GM11168 (cell line): ENCODE data around the gene FBXO36.
"Not testable (repeated sequence)": the region's sequence is repeated elsewhere in the genome, so short reads cannot be mapped to it uniquely, and the experiment has no call there.

ENCODE experiments used
- in situ Hi-C: fragments of 300-500 bp; cut with MboI; formaldehyde crosslinking; loops from one replicate; pipeline ENCODE4 v1.12.0; 2022; ENCODE audit warnings: low sequenced_read_pairs; ENCODE audit not compliant: unreplicated experiment

The FBXO36 gene

DNA sequence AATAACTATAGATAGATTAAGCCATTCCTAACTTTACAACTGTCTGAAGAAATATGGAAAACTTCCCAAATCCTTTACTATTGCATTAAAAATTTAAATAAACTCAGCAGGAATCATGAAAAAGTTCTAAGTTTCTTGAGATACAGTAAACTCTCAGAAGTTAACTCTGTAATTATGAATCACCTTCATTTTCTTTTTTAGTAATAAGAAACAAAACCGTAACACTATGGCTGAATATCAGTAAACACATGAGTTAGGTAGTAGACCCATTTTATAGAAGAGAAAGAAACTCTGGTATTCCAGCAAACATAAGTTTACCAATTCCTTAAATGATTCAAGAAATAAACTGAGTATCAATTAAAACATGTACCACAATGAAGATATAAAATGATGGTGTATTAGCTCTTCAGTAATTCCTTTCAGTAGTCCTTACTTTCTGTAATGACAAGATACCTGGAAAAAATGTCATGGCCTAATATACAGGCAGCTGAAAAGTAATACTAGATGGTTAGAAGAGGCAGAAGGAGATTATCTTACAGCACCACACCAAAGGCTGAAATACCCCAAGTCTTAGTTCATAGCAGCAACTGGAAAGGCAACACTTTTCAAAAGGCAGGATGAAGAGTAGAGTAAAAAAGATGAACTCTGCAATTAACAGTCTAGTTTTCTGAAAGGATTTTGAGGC lies 12.0 kb upstream of the FBXO36 start:
- in situ Hi-C loops, result no loop called here

DNA sequence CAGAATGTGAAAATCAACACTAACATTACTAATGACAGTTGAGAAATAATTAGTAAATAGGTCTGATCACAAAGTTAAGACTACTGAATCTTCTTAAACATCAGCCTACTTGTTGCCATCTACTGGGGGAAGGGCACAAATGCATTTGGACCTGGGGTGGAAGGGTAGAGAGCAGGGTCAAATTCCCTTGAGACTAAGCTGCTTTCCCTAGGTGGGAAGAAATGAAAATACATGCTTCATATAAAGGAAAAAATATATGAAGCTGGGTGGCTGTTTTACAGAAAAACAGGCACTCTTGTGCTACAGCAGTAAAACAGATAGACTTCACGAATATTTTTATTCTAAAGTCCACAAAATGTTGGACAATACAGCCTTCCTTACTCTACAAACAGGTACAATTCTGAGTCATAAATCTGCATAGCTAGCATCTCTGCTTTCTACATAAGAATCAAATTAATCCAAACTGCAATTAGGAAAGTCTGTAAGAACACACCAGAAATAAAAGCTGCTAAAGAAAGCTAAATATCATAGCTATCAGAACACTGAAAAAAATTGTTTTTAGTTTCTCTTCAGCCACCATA lies 11.4 kb upstream of the FBXO36 start:
- in situ Hi-C loops, result no loop called here

DNA sequence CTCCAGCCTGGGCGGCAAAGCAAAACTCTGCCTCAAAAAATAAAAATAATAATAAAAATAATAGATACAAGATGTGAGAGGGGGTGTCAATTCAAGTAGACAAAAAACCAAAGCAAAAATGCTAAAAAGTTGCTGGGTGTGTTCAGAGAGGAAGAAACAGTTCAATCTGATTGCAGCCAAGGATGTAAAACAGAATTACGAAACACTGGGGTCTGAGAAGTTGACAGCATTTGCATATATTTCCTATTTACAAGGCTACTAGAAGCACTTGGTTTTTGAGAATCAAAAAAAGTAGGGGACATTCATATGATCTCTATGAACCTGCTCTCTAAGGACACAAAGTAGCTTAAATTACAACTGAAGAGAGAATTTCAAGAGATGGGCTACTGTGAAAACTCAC lies 8.1 kb upstream of the FBXO36 start:
- in situ Hi-C loops, result no loop called here

DNA sequence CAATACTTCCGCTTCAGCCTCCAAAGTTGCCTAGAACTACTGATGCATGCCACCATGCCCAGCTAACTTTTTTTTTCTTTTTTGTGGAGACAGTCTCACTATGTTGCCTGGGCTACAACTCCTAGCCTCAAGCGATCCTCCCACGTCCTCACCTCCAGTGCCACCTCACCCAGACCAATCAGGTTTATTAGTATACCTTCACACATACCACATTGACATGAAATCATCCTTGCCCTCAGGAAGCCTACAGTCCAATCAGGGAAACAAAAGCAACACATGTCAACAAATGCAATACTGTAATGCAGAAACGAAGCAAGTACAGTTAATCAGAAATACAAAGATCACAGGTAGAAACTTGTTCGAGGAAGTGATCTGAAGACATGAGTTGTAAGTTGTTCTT lies 4.5 kb upstream of the FBXO36 start:
- in situ Hi-C loops, result no loop called here

GRCh38 chr2:229920011-229920641 lies 2.2 kb upstream of the FBXO36 start:
- in situ Hi-C loops, result no loop called here

GRCh38 chr2:229921101-229921891 lies 1.0 kb upstream of the FBXO36 start:
- in situ Hi-C loops, result no loop called here

DNA sequence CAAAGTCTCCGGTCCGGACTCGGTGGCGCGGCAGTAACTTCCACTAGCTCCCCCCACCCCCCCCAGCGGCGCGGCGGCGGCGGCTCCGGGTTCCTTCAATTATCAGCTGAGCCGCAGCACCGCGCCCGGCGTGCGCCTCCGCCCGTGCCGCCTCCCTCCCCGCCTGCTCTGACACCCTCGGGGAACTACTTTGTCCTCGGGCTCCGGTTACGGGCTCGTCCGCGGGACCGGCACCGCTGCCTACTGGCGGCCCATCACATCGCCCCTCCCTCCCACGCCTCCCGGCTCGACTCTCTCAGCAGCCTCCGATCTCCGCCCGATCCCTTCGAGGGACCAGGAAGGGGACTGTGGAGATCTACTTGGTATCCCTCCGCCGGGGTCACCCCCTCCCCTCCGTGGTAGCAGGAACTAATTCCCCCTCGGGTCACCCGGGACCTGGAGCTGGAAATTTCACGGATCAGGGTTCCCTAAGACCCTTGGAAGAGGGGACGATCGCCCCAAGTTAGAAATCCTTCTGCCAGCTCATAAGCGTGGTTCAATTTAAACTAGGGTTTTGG lies 333 bp upstream of the FBXO36 start, which contains the start of gene TRIP12:
Gene TRIP12, minus strand, starts transcription at position 118 of the 557 bp plus-strand sequence. CDS start 41,930 bp downstream, outside the sequence.
- in situ Hi-C loops, result no loop called here

GRCh38 chr2:229924541-229924940 lies 2.2 kb downstream of the FBXO36 start:
- in situ Hi-C loops, result not testable (repeated sequence)

DNA sequence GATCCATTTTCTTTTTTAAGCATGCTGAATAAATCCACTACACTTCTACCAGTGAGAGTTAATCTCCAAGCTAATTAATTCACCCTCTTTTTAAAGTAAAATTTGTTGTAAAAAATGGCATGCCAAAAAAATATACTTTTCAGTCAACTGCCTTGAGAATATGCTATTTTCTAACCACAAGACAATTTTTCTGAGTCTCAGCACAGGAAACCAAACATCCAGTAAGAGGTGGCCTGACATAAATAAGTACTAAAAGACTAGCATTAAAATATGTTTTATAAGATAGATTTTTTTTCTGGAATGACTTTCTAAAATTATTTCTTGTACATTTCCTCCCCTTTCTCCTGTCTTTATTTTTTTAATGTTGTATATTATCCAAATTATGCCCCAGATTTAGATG lies 2.9 kb downstream of the FBXO36 start:
- in situ Hi-C loops, result no loop called here

GRCh38 chr2:229927817-229928321 lies 5.6 kb downstream of the FBXO36 start:
- in situ Hi-C loops, result no loop called here

- in situ Hi-C loops, result no loop called here
Observed at GRCh38 chr2:229930656-229931055, 8.4 kb downstream of the FBXO36 start.

- in situ Hi-C loops, result no loop called here
Observed at GRCh38 chr2:229931241-229931640, 8.9 kb downstream of the FBXO36 start.

- in situ Hi-C loops, result no loop called here
Observed at GRCh38 chr2:229937537-229937936, 15.2 kb downstream of the FBXO36 start.

GRCh38 chr2:229942671-229943070 lies 20.4 kb downstream of the FBXO36 start:
- in situ Hi-C loops, result no loop called here

- in situ Hi-C loops, result no loop called here
Observed at GRCh38 chr2:229943171-229943570, 20.9 kb downstream of the FBXO36 start.

GRCh38 chr2:229943770-229944449 lies 21.6 kb downstream of the FBXO36 start:
- in situ Hi-C loops, result no loop called here

- in situ Hi-C loops, result no loop called here
Observed at GRCh38 chr2:229945975-229946374, 23.7 kb downstream of the FBXO36 start.

- in situ Hi-C loops, result no loop called here
Observed at GRCh38 chr2:229947544-229947943, 25.2 kb downstream of the FBXO36 start.

GRCh38 chr2:229952256-229952835 lies 30.0 kb downstream of the FBXO36 start:
- in situ Hi-C loops, result no loop called here
